ENCODE measurements around the gene SOCS3.

Gene SOCS3

GRCh38 chr17:78374189-78374588 is 14.3 kb upstream of the SOCS3 start:
- H2AFZ ChIP-seq (ENCODE audit: low read length): no peak overlapping the region
- TF ChIP-seq EZH2phosphoT487 (IDR thresholded peaks at IDR 0.05; ENCODE audit: low read length): no peak
- TF ChIP-seq CTCF (IDR thresholded peaks at IDR 0.05; ENCODE audit: low read length): no peak
- TF ChIP-seq EZH2 (optimal IDR thresholded peaks at IDR 0.05; ENCODE audit: low read depth, low read length): no peak
- H3K9me3 ChIP-seq (replicated peaks; ENCODE audit: insufficient read depth, low read length): no peaks in the 10 kb centered on the region
- no peak overlapping the region for H3K4me2 ChIP-seq (ENCODE audit: low read depth, low read length)
- H4K20me1 ChIP-seq (ENCODE audit: insufficient read depth, low read length): no peaks in the 10 kb centered on the region
- H3K27me3 ChIP-seq (replicated peaks; ENCODE audit: insufficient read depth, low read length): peaks cover 61% of the 10 kb centered on the region
- peaks cover 8% of the 10 kb centered on the region for H3K79me2 ChIP-seq (ENCODE audit: low read length)
- no peaks in the 10 kb centered on the region for H3K36me3 ChIP-seq (replicated peaks; ENCODE audit: insufficient read depth, low read length)
- H3F3A ChIP-seq (ENCODE audit: insufficient read depth, low read length): no peaks in the 10 kb centered on the region
- no peak overlapping the region for H3K4me3 ChIP-seq (ENCODE audit: low read length)
- H3K9ac ChIP-seq (ENCODE audit: low read length): no peak overlapping the region
- no peaks in the 10 kb centered on the region for H3K9me2 ChIP-seq (replicated peaks; ENCODE audit: insufficient read depth, low read length)
- DNase-seq: no peak
- H3K4me1 ChIP-seq (ENCODE audit: low read length): no peaks in the 10 kb centered on the region; the same call in 1 of the 2 replicates
- no peak overlapping the region for H3K27ac ChIP-seq (ENCODE audit: low read length)

- H3K36me3 ChIP-seq (replicated peaks; ENCODE audit: insufficient read depth, low read length): no peaks in the 10 kb centered on the region
- H3K4me3 ChIP-seq (ENCODE audit: low read length): no peak overlapping the region
- H3K9ac ChIP-seq (ENCODE audit: low read length): no peak overlapping the region
- H3K79me2 ChIP-seq (ENCODE audit: low read length): no peaks in the 10 kb centered on the region
- no peaks in the 10 kb centered on the region for H4K20me1 ChIP-seq (ENCODE audit: insufficient read depth, low read length)
- no peaks in the 10 kb centered on the region for H3K9me3 ChIP-seq (replicated peaks; ENCODE audit: insufficient read depth, low read length)
- no peak overlapping the region for H2AFZ ChIP-seq (ENCODE audit: low read length)
- no peak overlapping the region for H3K4me2 ChIP-seq (ENCODE audit: low read depth, low read length)
- no peak overlapping the region for H3K27ac ChIP-seq (ENCODE audit: low read length)
- DNase-seq: no peak
- H3K27me3 ChIP-seq (replicated peaks; ENCODE audit: insufficient read depth, low read length): peaks cover 71% of the 10 kb centered on the region
- TF ChIP-seq EZH2phosphoT487 (IDR thresholded peaks at IDR 0.05; ENCODE audit: low read length): no peak
- no peak for TF ChIP-seq EZH2 (optimal IDR thresholded peaks at IDR 0.05; ENCODE audit: low read depth, low read length)
- TF ChIP-seq CTCF (IDR thresholded peaks at IDR 0.05; ENCODE audit: low read length): no peak
- no peaks in the 10 kb centered on the region for H3K9me2 ChIP-seq (replicated peaks; ENCODE audit: insufficient read depth, low read length)
- no peaks in the 10 kb centered on the region for H3F3A ChIP-seq (ENCODE audit: insufficient read depth, low read length)
- H3K4me1 ChIP-seq (ENCODE audit: low read length): no peaks in the 10 kb centered on the region; the same call in 1 of the 2 replicates
Observed at GRCh38 chr17:78372841-78373240, 13.0 kb upstream of the SOCS3 start.

DNA sequence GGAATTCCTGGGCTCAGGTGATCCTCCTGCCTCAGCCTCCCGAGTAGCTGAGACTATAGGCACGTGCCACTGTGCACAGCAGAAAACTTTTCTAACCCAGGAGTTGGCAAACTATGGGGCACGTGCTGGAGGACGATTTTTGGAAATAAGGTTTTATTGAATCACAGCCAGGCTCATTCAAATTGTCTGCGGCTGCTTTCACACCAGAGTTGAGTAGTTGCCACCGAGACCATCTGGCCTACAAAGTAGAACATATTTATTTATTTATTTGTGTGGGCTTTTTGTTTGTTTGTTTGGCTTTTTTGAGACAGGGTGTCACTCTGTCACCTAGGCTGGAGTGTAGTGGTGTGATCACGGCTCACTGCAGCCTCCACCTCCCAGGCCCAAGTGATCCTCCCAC is 11.2 kb upstream of the SOCS3 start:
- H3K4me1 ChIP-seq (ENCODE audit: low read length): no peaks in the 10 kb centered on the region
- H3F3A ChIP-seq (ENCODE audit: insufficient read depth, low read length): no peaks in the 10 kb centered on the region
- no peaks in the 10 kb centered on the region for H3K79me2 ChIP-seq (ENCODE audit: low read length)
- TF ChIP-seq CTCF (IDR thresholded peaks at IDR 0.05; ENCODE audit: low read length) (no peak), EZH2 (optimal IDR thresholded peaks at IDR 0.05; ENCODE audit: low read depth, low read length) (no peak), EZH2phosphoT487 (IDR thresholded peaks at IDR 0.05; ENCODE audit: low read length) (no peak)
- DNase-seq: no peak
- no peak overlapping the region for H3K9ac ChIP-seq (ENCODE audit: low read length)
- no peak overlapping the region for H3K4me3 ChIP-seq (ENCODE audit: low read length)
- no peak overlapping the region for H3K27ac ChIP-seq (ENCODE audit: low read length)
- H2AFZ ChIP-seq (ENCODE audit: low read length): no peak overlapping the region
- H3K9me3 ChIP-seq (replicated peaks; ENCODE audit: insufficient read depth, low read length): no peaks in the 10 kb centered on the region
- H3K4me2 ChIP-seq (ENCODE audit: low read depth, low read length): no peak overlapping the region
- H3K36me3 ChIP-seq (replicated peaks; ENCODE audit: insufficient read depth, low read length): no peaks in the 10 kb centered on the region
- H3K9me2 ChIP-seq (replicated peaks; ENCODE audit: insufficient read depth, low read length): no peaks in the 10 kb centered on the region
- H4K20me1 ChIP-seq (ENCODE audit: insufficient read depth, low read length): no peaks in the 10 kb centered on the region
- peaks cover 86% of the 10 kb centered on the region for H3K27me3 ChIP-seq (replicated peaks; ENCODE audit: insufficient read depth, low read length)
